HepG2 (cell line): ENCODE data around the gene EIF3B. TPM values are rescaled to one million over a fixed set of nuclear protein-coding genes. Genes with fewer than 3 reads are reported as not detected.

ENCODE experiments used
- AHDC1 ChIP-seq: sonication (generic); formaldehyde crosslinking; IDR thresholded peaks from 2 replicates; pipeline ENCODE4 v1.5.1; 2020; ENCODE audit warnings: mild to moderate bottlenecking, missing genetic modification reagents, borderline replicate concordance
- CHD4 ChIP-seq: fragments of 200-600 bp; sonication (generic); IDR thresholded peaks from 2 replicates; pipeline ENCODE4 v1.7.0; 2017; ENCODE audit warnings: mild to moderate bottlenecking, low read length, borderline replicate concordance
- GTF3A ChIP-seq: sonication (generic); formaldehyde crosslinking; conservative IDR thresholded peaks from 2 replicates; pipeline ENCODE4 v1.4.0; 2020; ENCODE audit warnings: mild to moderate bottlenecking, missing genetic modification reagents
- KDM1A ChIP-seq: IDR thresholded peaks from 2 replicates; pipeline ENCODE4 v1.6.1; 2016; ENCODE audit warnings: missing compliant biosample characterization
- KLF16 ChIP-seq, 2 experiments: sonication (generic) in 1 of 2; formaldehyde crosslinking in 1 of 2; IDR thresholded peaks; 2 replicates each; pipeline versions ENCODE4 v1.6.1 to v1.8.0; 2016 to 2023; ENCODE audit warnings: missing genetic modification reagents in 2 of 2, missing compliant biosample characterization in 1 of 2
- PHF20 ChIP-seq: sonication (generic); formaldehyde crosslinking; IDR thresholded peaks from 2 replicates; pipeline ENCODE4 v1.5.0; 2020; ENCODE audit warnings: mild to moderate bottlenecking, missing genetic modification reagents
- ZBTB10 ChIP-seq: sonication (generic); formaldehyde crosslinking; IDR thresholded peaks from 2 replicates; pipeline ENCODE4 v1.4.0; 2020; ENCODE audit warnings: missing genetic modification reagents, borderline replicate concordance
- ZFYVE20 ChIP-seq: sonication (generic); formaldehyde crosslinking; IDR thresholded peaks from 2 replicates; pipeline ENCODE4 v1.8.0; 2023; ENCODE audit warnings: low read depth, mild to moderate bottlenecking, moderate library complexity, missing genetic modification reagents, borderline replicate concordance
- ZGPAT ChIP-seq: IDR thresholded peaks from 2 replicates; pipeline ENCODE4 v1.6.1; 2016; ENCODE audit warnings: mild to moderate bottlenecking
- ZNF569 ChIP-seq: sonication (generic); formaldehyde crosslinking; IDR thresholded peaks from 2 replicates; pipeline ENCODE4 v1.5.0; 2020; ENCODE audit warnings: mild to moderate bottlenecking, missing genetic modification reagents, moderate library complexity, borderline replicate concordance
- polyA plus RNA-seq, 8 experiments: library from polyadenylated mRNA; depleted of rRNA in 3 of 8; stranded (reverse) in 7 of 8; unstranded in 1 of 8; fragments of >200 nt; fragmentation: Illumina TruSeq in 4 of 8; extraction: Trizol in 4 of 8; gene quantifications; 2 replicates each; pipeline versions ENCODE4 v1.2.1 to v1.2.3, GENCODE V29; 2011 to 2016; ENCODE audit warnings: low read depth in 4 of 8, missing spikeins in 1 of 8, mixed read lengths in 1 of 8; ENCODE audit not compliant: insufficient read depth in 1 of 8
- total RNA-seq, 5 experiments: library from RNA; depleted of rRNA; stranded (reverse); fragments of >200 nt; fragmentation: Illumina TruSeq; extraction: Trizol; gene quantifications; 2 replicates each; pipeline ENCODE4 v1.2.3, GENCODE V29; 2016; ENCODE audit warnings: low read depth in 1 of 5

EIF3B gene
- total and polyA plus RNA-seq, 2 of the 13 experiments (the other 11 are each of a cell fraction or from before 2014, with no cell fraction given): 92.2 to 241 TPM

- TF ChIP-seq KLF16 (CRISPR knock-in tag; IDR thresholded peaks at IDR 0.05) (no peak), GTF3A (CRISPR knock-in tag) (0 out of 2 replicates have a peak, but pooled peaks have one; percentile 32), AHDC1 (CRISPR knock-in tag) (no peak), ZGPAT (CRISPR knock-in tag) (no peak), ZNF569 (no peak), KDM1A (CRISPR knock-in tag) (no peak), ZBTB10 (CRISPR knock-in tag) (no peak), ZFYVE20 (CRISPR knock-in tag) (no peak), CHD4 (0 out of 2 replicates have a peak, but pooled peaks have one; percentile 5), PHF20 (CRISPR knock-in tag) (0 out of 2 replicates have a peak, but pooled peaks have one; percentile 26)
These were observed 48.0 kb downstream of the EIF3B start (continued) for GRCh38 chr7:2402687-2403013.
